Measurements from ENCODE around the gene CCDC13. TPM values are rescaled to one million over a fixed set of nuclear protein-coding genes. Genes with fewer than 3 reads are reported as not detected.

CCDC13 gene
- total and polyA plus RNA-seq, 2 of the 13 experiments (the other 11 are each of a cell fraction or from before 2014, with no cell fraction given) = 0.22 to 0.51 TPM

DNA sequence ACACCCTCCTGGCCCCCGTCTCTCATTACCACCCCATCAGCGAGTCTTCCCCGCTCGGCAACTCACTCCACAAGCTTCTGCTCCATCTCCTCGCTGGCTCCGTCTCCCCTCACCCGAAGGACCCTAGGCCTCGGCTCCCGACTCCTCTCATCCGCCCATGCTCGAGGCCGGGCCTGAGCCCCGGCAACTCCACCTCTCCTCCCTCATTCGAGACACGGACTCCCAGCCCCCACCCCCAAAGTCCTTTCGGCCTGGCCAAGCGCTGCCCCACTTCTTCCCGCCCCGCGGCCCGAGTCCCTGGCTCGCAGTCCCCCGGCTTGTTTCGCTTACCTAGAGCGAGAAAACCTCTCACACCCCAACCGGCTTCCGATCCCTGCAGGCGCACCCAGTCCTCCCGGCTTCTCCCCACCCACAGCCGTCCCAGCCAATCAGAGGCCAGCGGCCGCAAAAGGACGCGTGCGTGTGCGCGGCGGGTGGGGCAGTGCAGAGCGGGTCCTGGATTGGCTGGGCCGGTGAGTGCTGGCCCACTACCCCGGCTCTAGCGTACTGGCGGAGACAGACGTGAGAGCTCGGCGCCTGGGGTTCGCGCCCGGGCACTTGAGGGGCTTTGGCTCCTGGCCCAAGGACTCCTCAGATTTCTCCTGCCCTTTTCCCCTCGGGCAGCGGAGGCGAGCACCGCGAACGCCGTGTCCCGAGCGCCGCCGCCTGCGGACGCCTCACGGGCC, 31.2 kb upstream of the CCDC13 start, which contains the start of gene HIGD1A (continued):
- TF ChIP-seq, protein P1, sequence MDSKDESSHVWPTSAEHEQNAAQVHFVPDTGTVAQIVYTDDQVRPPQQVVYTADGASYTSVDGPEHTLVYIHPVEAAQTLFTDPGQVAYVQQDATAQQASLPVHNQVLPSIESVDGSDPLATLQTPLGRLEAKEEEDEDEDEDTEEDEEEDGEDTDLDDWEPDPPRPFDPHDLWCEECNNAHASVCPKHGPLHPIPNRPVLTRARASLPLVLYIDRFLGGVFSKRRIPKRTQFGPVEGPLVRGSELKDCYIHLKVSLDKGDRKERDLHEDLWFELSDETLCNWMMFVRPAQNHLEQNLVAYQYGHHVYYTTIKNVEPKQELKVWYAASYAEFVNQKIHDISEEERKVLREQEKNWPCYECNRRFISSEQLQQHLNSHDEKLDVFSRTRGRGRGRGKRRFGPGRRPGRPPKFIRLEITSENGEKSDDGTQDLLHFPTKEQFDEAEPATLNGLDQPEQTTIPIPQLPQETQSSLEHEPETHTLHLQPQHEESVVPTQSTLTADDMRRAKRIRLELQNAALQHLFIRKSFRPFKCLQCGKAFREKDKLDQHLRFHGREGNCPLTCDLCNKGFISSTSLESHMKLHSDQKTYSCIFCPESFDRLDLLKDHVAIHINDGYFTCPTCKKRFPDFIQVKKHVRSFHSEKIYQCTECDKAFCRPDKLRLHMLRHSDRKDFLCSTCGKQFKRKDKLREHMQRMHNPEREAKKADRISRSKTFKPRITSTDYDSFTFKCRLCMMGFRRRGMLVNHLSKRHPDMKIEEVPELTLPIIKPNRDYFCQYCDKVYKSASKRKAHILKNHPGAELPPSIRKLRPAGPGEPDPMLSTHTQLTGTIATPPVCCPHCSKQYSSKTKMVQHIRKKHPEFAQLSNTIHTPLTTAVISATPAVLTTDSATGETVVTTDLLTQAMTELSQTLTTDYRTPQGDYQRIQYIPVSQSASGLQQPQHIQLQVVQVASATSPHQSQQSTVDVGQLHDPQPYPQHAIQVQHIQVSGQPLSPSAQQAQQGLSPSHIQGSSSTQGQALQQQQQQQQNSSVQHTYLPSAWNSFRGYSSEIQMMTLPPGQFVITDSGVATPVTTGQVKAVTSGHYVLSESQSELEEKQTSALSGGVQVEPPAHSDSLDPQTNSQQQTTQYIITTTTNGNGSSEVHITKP (CRISPR knock-in tag; IDR thresholded peaks at IDR 0.05; ENCODE audit: low read depth) = no peak
- TF ChIP-seq, protein P2, sequence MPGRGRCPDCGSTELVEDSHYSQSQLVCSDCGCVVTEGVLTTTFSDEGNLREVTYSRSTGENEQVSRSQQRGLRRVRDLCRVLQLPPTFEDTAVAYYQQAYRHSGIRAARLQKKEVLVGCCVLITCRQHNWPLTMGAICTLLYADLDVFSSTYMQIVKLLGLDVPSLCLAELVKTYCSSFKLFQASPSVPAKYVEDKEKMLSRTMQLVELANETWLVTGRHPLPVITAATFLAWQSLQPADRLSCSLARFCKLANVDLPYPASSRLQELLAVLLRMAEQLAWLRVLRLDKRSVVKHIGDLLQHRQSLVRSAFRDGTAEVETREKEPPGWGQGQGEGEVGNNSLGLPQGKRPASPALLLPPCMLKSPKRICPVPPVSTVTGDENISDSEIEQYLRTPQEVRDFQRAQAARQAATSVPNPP (CRISPR knock-in tag; IDR thresholded peaks at IDR 0.05) = peak; percentile 92; the same call in 1 of the 2 replicates
- TF ChIP-seq SIN3A (IDR thresholded peaks at IDR 0.05; ENCODE audit: borderline replicate concordance, low read depth, low read length) = no peak; the same call in 1 of the 2 replicates
- TF ChIP-seq NR2F6 (IDR thresholded peaks at IDR 0.05) = no peak
- TF ChIP-seq NR2F6 (CRISPR knock-in tag; IDR thresholded peaks at IDR 0.05) = peak; percentile 37; the same call in 1 of the 2 replicates
- TF ChIP-seq, protein P3, sequence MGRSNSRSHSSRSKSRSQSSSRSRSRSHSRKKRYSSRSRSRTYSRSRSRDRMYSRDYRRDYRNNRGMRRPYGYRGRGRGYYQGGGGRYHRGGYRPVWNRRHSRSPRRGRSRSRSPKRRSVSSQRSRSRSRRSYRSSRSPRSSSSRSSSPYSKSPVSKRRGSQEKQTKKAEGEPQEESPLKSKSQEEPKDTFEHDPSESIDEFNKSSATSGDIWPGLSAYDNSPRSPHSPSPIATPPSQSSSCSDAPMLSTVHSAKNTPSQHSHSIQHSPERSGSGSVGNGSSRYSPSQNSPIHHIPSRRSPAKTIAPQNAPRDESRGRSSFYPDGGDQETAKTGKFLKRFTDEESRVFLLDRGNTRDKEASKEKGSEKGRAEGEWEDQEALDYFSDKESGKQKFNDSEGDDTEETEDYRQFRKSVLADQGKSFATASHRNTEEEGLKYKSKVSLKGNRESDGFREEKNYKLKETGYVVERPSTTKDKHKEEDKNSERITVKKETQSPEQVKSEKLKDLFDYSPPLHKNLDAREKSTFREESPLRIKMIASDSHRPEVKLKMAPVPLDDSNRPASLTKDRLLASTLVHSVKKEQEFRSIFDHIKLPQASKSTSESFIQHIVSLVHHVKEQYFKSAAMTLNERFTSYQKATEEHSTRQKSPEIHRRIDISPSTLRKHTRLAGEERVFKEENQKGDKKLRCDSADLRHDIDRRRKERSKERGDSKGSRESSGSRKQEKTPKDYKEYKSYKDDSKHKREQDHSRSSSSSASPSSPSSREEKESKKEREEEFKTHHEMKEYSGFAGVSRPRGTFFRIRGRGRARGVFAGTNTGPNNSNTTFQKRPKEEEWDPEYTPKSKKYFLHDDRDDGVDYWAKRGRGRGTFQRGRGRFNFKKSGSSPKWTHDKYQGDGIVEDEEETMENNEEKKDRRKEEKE (IDR thresholded peaks at IDR 0.05) = no peak
- TF ChIP-seq CHD2 (IDR thresholded peaks at IDR 0.05; ENCODE audit: low read depth, low read length) = no peak
- TF ChIP-seq MZF1 (CRISPR knock-in tag; IDR thresholded peaks at IDR 0.05; ENCODE audit: borderline replicate concordance) = no peak
- TF ChIP-seq, protein P4, sequence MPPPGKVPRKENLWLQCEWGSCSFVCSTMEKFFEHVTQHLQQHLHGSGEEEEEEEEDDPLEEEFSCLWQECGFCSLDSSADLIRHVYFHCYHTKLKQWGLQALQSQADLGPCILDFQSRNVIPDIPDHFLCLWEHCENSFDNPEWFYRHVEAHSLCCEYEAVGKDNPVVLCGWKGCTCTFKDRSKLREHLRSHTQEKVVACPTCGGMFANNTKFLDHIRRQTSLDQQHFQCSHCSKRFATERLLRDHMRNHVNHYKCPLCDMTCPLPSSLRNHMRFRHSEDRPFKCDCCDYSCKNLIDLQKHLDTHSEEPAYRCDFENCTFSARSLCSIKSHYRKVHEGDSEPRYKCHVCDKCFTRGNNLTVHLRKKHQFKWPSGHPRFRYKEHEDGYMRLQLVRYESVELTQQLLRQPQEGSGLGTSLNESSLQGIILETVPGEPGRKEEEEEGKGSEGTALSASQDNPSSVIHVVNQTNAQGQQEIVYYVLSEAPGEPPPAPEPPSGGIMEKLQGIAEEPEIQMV (CRISPR knock-in tag; IDR thresholded peaks at IDR 0.05; ENCODE audit: low read depth) = no peak
- TF ChIP-seq PCBP2 (optimal IDR thresholded peaks at IDR 0.05; ENCODE audit: low read depth, low read length, poor library complexity, severe bottlenecking) = no peak
- TF ChIP-seq SSRP1 (CRISPR knock-in tag; IDR thresholded peaks at IDR 0.05) = no peak
- no peak for TF ChIP-seq ZNF703 (CRISPR knock-in tag; IDR thresholded peaks at IDR 0.05; ENCODE audit: borderline replicate concordance)
- TF ChIP-seq, protein P5, sequence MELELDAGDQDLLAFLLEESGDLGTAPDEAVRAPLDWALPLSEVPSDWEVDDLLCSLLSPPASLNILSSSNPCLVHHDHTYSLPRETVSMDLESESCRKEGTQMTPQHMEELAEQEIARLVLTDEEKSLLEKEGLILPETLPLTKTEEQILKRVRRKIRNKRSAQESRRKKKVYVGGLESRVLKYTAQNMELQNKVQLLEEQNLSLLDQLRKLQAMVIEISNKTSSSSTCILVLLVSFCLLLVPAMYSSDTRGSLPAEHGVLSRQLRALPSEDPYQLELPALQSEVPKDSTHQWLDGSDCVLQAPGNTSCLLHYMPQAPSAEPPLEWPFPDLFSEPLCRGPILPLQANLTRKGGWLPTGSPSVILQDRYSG (CRISPR knock-in tag; IDR thresholded peaks at IDR 0.05) = 0 out of 2 replicates have a peak, but pooled peaks have one; percentile 6
- TF ChIP-seq, protein P6, sequence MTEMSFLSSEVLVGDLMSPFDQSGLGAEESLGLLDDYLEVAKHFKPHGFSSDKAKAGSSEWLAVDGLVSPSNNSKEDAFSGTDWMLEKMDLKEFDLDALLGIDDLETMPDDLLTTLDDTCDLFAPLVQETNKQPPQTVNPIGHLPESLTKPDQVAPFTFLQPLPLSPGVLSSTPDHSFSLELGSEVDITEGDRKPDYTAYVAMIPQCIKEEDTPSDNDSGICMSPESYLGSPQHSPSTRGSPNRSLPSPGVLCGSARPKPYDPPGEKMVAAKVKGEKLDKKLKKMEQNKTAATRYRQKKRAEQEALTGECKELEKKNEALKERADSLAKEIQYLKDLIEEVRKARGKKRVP (CRISPR knock-in tag; IDR thresholded peaks at IDR 0.05) = 0 out of 4 replicates have a peak, but pooled peaks of 1 of the 2 experiments have one; percentile 27
- TF ChIP-seq ZNF296 (CRISPR knock-in tag; conservative IDR thresholded peaks at IDR 0.05) = 0 out of 2 replicates have a peak, but pooled peaks have one; percentile 44
- TF ChIP-seq ZNF460 (CRISPR knock-in tag; IDR thresholded peaks at IDR 0.05; ENCODE audit: borderline replicate concordance) = no peak
- TF ChIP-seq ZNF572 (CRISPR knock-in tag; IDR thresholded peaks at IDR 0.05) = 0 out of 2 replicates have a peak, but pooled peaks have one; percentile 79

Data from HepG2 (cell line).